Stimulated activated CD4-positive, alpha-beta T cell treated with anti-CD3 and anti-CD28 coated beads, Interleukin-1b, Interleukin-23, amount 100 ng/mL, for 4 hours (primary cell): Measurements from ENCODE around the gene DPH2.

ENCODE experiments used
- DNase-seq, 2 donors: peaks; one replicate each; pipeline ENCODE4 v3.0.0-alpha.2; 2020; ENCODE audit warnings: low read depth in 2 of 2

The DPH2 gene

DNA sequence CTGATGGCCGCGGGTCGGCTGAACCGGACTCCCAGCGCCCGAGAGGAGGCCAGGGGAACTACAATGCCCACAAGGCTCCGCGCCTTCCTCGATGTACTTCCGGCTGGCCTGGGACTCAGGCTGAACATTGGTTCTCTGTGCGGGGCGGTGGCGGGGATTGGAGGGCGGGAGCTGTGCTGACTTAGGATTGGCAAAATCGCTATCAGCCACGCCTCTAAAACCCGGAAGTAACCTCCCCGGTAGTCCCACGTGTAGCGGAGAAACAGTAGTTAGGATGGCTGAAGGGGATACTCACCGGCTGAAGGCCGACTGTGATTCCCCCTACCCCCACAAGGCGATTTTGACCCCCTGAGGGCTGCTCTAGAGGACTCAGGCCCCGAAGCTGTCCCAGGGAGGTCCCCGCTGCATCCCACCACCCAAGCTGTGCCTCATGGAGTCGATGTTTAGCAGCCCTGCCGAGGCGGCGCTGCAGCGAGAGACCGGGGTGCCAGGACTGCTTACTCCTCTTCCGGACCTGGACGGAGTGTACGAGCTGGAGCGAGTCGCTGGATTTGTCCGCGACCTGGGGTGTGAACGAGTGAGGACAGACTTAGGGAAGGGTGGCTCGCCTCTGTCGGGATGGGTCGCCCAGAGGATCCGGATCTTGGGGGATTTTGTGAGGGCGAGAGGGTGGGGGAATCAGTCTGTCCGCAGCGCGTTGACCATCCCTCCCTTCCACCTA lies at the start of gene DPH2:
Gene DPH2 (plus strand): TSS at position 265 of the 721 bp plus-strand sequence. CDS start 166 bp downstream, at position 431.
- peak; percentile 91 to 94 for DNase-seq

DNA sequence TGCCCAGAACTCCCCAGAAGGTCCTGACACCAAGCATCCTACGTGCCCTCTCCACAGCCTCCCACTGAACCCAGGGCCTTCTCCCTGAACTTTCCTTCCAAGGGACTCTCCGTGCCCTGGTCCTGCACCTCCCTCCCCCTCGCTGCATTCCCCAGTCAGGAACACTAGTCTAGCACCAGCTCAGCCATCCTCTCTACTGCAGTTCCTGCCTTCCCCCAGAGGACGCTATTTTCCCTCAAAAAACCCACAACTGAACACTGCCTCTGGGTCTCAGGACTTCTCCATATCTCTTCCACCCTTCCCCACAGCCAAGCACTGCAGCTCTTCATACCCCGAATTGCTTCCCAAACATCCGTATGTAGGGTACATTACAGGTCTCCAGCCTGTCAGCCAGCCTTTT lies 48.8 kb upstream of the DPH2 start:
- DNase-seq = no peak

- no peak for DNase-seq
Measured at GRCh38 chr1:43924516-43924915, 45.3 kb upstream of the DPH2 start.

DNA sequence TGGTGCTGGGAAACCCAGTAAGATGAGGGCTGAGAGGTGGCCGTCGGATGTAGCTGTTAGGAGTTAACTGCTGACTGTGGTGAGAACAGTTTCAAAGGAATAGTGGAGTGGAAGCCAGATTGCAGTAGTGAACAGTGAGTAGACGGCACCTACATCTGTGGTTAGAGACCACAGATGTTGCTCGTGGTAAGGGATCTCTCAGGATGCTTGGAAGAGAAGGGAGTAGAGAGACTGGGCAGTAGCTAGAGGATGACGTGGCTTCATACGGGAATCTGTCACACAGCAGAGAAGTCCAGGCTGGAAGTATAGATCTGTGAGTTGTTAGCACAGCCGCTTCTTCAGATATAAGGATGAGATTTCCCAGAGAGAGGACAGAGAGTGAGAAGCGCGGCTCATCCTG lies 44.0 kb upstream of the DPH2 start:
- no peak for DNase-seq

DNA sequence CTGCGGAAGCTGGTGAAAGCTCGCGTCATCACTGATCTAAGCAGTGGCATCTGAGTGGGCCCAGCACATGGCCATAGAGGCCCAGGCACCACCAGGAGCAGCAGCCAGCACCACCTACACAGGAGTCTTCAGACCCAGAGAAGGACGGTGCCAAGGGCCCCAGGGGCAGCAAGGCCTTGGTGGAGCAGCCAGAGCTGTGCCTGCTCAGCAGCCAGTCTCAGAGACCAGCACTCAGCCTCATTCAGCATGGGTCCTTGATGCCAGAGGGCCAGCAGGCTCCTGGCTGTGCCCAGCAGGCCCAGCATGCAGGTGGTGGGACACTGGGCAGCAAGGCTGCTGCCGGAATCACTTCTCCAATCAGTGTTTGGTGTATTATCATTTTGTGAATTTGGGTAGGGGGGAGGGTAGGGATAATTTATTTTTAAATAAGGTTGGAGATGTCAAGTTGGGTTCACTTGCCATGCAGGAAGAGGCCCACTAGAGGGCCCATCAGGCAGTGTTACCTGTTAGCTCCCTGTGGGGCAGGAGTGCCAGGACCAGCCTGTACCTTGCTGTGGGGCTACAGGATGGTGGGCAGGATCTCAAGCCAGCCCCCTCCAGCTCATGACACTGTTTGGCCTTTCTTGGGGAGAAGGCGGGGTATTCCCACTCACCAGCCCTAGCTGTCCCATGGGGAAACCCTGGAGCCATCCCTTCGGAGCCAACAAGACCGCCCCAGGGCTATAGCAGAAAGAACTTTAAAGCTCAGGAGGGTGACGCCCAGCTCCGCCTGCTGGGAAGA lies 39.5 kb upstream of the DPH2 start:
- no peak for DNase-seq

DNA sequence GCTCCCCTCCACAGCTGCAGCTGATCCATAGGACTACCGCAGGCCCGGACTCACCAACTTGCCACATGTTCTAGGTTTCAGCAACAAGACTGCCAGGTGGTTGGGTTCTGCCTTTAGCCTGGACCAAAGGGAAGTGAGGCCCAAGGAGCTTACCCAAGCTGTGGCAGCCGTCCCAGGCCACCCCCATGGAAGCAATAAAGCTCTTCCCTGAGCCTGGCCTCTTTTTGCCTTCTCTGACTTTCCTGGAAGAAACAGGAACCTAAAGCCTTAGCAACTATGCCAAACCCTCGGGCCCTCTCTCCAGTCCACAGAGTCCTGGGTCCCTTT lies 38.9 kb upstream of the DPH2 start:
- DNase-seq = no peak

DNA sequence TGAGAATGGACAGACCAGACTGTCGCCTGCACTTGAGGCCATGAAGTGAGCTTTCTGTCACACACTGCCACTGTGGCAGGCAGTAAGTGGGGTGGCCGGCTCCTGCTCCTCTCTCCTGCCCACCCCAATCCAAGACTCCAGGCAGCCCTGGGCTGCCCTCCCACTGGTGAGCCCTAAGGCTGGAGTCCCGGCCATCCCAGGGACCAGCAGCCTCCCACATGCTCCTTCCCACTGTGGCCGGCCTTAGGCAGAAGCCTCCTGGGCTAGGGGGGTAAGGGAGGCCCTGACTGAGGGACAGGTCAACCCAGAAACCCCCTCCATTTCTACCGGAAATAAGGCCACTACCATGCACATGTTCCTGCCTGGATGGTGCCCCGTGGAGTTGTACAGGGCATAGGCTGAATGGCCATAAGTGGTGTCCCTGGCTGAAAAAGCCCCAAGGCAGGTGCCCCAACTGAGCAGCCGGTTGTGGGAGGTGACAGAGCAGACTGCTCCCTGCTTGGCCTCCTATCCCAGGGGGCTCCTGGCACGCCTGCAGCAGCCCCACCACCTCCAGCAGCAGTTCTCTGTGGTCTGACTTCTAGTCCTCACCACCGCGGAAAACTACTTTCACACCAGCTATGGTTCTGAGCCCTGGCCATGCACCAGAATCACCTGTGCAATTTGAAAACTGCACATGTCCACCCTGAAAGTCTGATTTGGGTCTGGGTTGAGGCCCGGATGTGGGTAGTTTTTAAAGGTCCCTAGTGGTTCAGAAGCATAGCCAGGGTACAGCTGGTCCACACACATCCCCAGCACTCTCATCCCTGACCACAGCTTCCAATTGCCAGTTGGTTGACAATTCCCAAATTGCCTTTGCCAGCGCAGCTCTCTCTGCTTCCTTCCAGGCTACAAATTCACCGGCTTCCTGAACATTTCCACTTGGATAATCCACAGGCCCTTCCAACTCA lies 37.8 kb upstream of the DPH2 start:
- no peak for DNase-seq

DNA sequence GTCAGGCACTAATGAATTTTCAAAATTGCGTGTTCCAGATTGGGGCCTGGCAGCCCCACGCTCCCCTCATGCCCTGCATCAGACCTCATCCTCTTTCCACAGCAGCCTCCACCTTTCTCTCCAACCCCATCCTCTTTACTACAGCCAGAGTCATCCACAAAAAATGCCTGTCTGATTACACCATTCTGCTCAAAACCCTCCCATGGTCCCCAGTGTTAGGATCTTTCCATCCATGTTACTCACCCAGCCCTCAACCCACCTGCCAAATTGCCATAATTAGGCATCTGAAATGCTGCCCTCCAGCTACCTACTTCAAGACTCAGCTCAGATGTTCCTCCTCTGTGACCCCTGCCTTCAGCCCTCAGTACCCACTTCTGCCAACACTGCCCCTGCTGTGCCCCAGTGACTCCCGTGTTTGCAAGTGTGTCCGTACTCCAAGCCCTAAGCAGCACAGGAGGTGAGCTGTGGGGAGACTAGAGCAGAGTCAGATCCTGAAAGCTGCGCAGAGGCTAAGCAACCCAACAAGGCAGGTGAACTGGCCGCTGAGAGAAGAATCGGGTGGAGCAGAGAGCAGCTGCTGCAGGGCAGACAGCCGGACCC lies 36.9 kb upstream of the DPH2 start:
- no peak for DNase-seq

- no peak for DNase-seq
Measured at GRCh38 chr1:43933386-43934100, 36.3 kb upstream of the DPH2 start, which contains the start of gene ARTN. Gene ARTN, plus strand, starts transcription at chr1:43933801. Its CDS starts 1,856 bp downstream, at chr1:43935657.

- DNase-seq = peak; percentile 25 to 49
Measured at GRCh38 chr1:43934101-43934985, 35.5 kb upstream of the DPH2 start.

DNA sequence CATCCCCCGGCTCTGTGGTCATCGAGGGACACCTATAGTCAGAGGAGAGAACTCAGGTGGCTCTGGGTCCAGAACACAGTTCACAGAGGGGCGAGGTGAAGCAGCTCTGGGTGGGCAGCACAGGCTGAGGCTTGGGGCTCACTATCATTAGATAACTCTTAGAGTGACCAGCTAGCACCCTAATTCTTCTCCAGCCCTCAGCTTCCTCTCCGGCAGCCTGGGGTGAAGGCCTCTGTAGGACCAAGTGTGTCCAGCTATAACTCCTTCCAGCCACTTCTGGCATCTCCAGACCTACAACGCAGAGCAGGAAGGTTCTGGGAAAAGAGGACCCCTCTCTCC lies 34.9 kb upstream of the DPH2 start:
- no peak for DNase-seq

- DNase-seq = no peak
Measured at GRCh38 chr1:43935711-43936427, 33.9 kb upstream of the DPH2 start.

DNA sequence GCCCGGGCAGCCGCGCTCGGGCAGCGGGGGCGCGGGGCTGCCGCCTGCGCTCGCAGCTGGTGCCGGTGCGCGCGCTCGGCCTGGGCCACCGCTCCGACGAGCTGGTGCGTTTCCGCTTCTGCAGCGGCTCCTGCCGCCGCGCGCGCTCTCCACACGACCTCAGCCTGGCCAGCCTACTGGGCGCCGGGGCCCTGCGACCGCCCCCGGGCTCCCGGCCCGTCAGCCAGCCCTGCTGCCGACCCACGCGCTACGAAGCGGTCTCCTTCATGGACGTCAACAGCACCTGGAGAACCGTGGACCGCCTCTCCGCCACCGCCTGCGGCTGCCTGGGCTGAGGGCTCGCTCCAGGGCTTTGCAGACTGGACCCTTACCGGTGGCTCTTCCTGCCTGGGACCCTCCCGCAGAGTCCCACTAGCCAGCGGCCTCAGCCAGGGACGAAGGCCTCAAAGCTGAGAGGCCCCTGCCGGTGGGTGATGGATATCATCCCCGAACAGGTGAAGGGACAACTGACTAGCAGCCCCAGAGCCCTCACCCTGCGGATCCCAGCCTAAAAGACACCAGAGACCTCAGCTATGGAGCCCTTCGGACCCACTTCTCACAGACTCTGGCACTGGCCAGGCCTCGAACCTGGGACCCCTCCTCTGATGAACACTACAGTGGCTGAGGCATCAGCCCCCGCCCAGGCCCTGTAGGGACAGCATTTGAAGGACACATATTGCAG lies 33.2 kb upstream of the DPH2 start:
- DNase-seq = no peak

DNA sequence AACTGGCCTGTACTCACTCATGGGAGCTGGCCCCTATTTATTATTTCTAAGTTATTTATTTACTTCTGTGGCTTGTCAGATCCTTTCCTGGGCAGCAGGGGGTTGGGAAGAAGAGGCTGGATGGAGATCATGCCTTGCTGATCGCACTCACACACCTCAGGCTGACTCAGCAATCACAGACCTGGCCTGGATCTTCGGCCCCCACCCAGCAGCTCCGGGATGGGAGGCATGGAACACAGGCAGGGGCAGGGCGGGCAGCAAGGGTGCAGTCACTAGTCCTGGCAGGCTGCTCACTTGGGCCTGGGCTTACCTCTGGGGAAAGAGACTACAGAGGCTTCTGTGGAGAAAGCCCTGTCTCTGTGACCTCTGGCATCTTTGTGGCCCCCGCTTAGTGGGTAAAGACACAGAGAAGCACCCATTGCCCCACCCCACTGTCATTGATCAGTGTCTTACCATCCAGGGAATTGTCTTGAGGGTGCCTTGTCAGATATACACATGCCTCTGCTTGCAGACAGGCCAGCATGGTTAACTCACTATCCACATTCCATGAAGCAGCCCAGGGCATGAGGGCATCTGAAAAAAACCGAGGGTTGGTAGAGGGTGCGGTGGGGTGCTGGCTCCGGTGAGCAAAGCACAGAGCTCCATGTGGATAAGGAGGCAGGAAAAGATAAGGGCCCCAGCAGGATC lies 32.5 kb upstream of the DPH2 start:
- no peak for DNase-seq

DNA sequence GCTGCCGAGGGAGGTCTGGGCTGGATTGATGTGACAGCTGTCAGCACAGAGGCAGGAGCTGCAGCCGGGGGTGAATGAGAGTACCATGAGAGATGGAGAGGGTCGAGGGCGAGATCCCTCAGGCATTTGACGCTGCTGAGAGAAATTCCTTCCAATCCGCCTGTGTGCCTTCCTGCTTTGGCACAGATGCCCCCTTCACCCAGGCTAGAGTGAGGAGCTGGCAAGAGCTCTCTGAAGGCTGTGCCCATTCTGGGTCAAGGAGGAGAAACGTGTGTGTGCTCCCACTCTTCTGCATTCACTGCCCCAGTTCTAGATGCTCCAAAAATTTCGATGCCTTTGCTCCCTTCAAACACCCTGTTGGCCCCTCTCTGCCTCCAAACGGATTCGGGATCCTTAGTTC lies 31.4 kb upstream of the DPH2 start:
- no peak for DNase-seq

GRCh38 chr1:43938892-43939587 lies 30.8 kb upstream of the DPH2 start:
- no peak for DNase-seq

- no peak for DNase-seq
Measured at GRCh38 chr1:43942411-43942810, 27.4 kb upstream of the DPH2 start.

GRCh38 chr1:43944860-43945259 lies 24.9 kb upstream of the DPH2 start:
- no peak for DNase-seq
